UCSD-AML1 (cell line): ENCODE results near the gene IER2.
"Not testable (repeated sequence)": the region's sequence is repeated elsewhere in the genome, so short reads cannot be mapped to it uniquely, and the experiment has no call there.

Source experiments
- DNase-seq: peaks from one replicate; lab custom pipeline; 2025; ENCODE audit not compliant: unreplicated experiment; lab: John Stamatoyannopoulos, UW

Gene IER2

GRCh38 chr19:13138171-13138915 is 11.9 kb upstream of the IER2 start:
- no peak for DNase-seq

- no peak for DNase-seq
Measured at GRCh38 chr19:13138916-13139198, 11.4 kb upstream of the IER2 start.

GRCh38 chr19:13139633-13140311 is 10.4 kb upstream of the IER2 start:
- no peak for DNase-seq

GRCh38 chr19:13146763-13147563 is 3.2 kb upstream of the IER2 start:
- DNase-seq = no peak

- DNase-seq = not testable (repeated sequence)
Measured at GRCh38 chr19:13149173-13149627, 1.0 kb upstream of the IER2 start.

- peak; percentile 69 for DNase-seq
Measured at GRCh38 chr19:13149628-13150186, 504 bp upstream of the IER2 start.

- no peak for DNase-seq
Measured at GRCh38 chr19:13150931-13151604, 857 bp downstream of the IER2 start.

GRCh38 chr19:13151605-13152355 is 1.6 kb downstream of the IER2 start:
- peak; percentile 99 for DNase-seq

GRCh38 chr19:13152356-13152973 is 2.3 kb downstream of the IER2 start:
- no peak for DNase-seq

- peak; percentile 94 for DNase-seq
Measured at GRCh38 chr19:13152974-13153568, 2.9 kb downstream of the IER2 start.

GRCh38 chr19:13153569-13154240 is 3.5 kb downstream of the IER2 start:
- DNase-seq = no peak

- peak; percentile 80 for DNase-seq
Measured at GRCh38 chr19:13154241-13154778, 4.1 kb downstream of the IER2 start.

GRCh38 chr19:13154911-13155471 is 4.8 kb downstream of the IER2 start:
- DNase-seq = peak; percentile 75

- peak; percentile 95 for DNase-seq
Measured at GRCh38 chr19:13155472-13156359, 5.5 kb downstream of the IER2 start.

GRCh38 chr19:13159713-13160112 is 9.5 kb downstream of the IER2 start:
- DNase-seq = no peak

GRCh38 chr19:13160557-13160956 is 10.3 kb downstream of the IER2 start:
- DNase-seq = no peak
